PC-3 (cell line): ENCODE results near the gene ODF2L. TPM values are rescaled to one million over a fixed set of nuclear protein-coding genes. Genes with fewer than 3 reads are reported as not detected.

Experiments used
- ATAC-seq: fragments of 200-7000 bp; cut with Tn5 transposase; 2 replicates; pipeline ENCODE4 v1.9.1; 2020; ENCODE audit warnings: mild to moderate bottlenecking, moderate library complexity
- BruUV-seq: library from RNA; stranded (reverse); fragments of 400-500 nt; replicated peaks from 2 replicates; lab custom pipeline; 2021; lab: Mats Ljungman, UMichigan
- CTCF ChIA-PET: fragments of 300-600 bp; sonication (Branson Sonifier 250); formaldehyde crosslinking; loops from one replicate; lab custom pipeline; 2022; ENCODE audit warnings: antibody characterized with exemption; lab: Charles Lee
- POLR2A ChIA-PET: fragments of 300-600 bp; sonication (Branson Sonifier 250); formaldehyde crosslinking; loops from one replicate; lab custom pipeline; 2022; ENCODE audit warnings: antibody characterized with exemption; ENCODE audit not compliant: unreplicated experiment; lab: Charles Lee
- DNase-seq: peaks from one replicate; pipeline ENCODE4 v3.0.0-alpha.2; 2015
- H2AFZ ChIP-seq: fragments of 300-600 bp; sonication (generic); 2 replicates; pipeline ENCODE4 v1.6.0; 2016; ENCODE audit warnings: antibody characterized with exemption, low read length
- H3F3A ChIP-seq: fragments of 300-600 bp; sonication (generic); one replicate; pipeline ENCODE4 v1.6.0; 2017; ENCODE audit warnings: antibody characterized with exemption, low read length, control low read depth, mild to moderate bottlenecking; ENCODE audit not compliant: unreplicated experiment
- H3K27ac ChIP-seq: fragments of 300-600 bp; sonication (generic); 2 replicates; pipeline ENCODE4 v1.5.1; 2016; ENCODE audit warnings: mild to moderate bottlenecking, low read length
- H3K27me3 ChIP-seq: fragments of 300-600 bp; sonication (generic); 2 replicates; pipeline ENCODE4 v1.6.1; 2016; ENCODE audit warnings: low read length, mixed read lengths
- H3K36me3 ChIP-seq: fragments of 300-600 bp; sonication (generic); 2 replicates; pipeline ENCODE4 v1.6.1; 2016; ENCODE audit warnings: low read depth, mixed run types, low read length, mixed read lengths
- H3K4me1 ChIP-seq: fragments of 300-600 bp; sonication (generic); 2 replicates; pipeline ENCODE4 v1.5.1; 2016; ENCODE audit warnings: low read length; ENCODE audit not compliant: insufficient read depth
- H3K4me2 ChIP-seq: fragments of 300-600 bp; sonication (generic); 2 replicates; pipeline ENCODE4 v1.6.0; 2016; ENCODE audit warnings: low read length
- H3K4me3 ChIP-seq: fragments of 300-600 bp; sonication (generic); 2 replicates; pipeline ENCODE4 v1.5.1; 2016; ENCODE audit warnings: mild to moderate bottlenecking, low read length, mixed read lengths
- H3K79me2 ChIP-seq: fragments of 300-600 bp; sonication (generic); 2 replicates; pipeline ENCODE4 v1.6.1; 2017; ENCODE audit warnings: low read length, mixed read lengths
- H3K9ac ChIP-seq: fragments of 300-600 bp; sonication (generic); 2 replicates; pipeline ENCODE4 v1.6.0; 2016; ENCODE audit warnings: mild to moderate bottlenecking, low read length
- H3K9me2 ChIP-seq: fragments of 300-600 bp; sonication (generic); replicated peaks from 2 replicates; pipeline ENCODE4 v1.6.1; 2016; ENCODE audit warnings: mixed run types, low read length, mixed read lengths
- H3K9me3 ChIP-seq: fragments of 300-600 bp; sonication (generic); 2 replicates; pipeline ENCODE4 v1.6.1; 2016; ENCODE audit warnings: low read length, mixed read lengths
- H4K20me1 ChIP-seq: fragments of 300-600 bp; sonication (generic); 2 replicates; pipeline ENCODE4 v1.6.1; 2016; ENCODE audit warnings: low read length, mixed read lengths
- EZH2 ChIP-seq: fragments of 300-600 bp; sonication (generic); IDR thresholded peaks from one replicate; pipeline ENCODE4 v1.6.1; 2017; ENCODE audit warnings: antibody characterized with exemption, mild to moderate bottlenecking, low read length; ENCODE audit not compliant: unreplicated experiment
- EZH2phosphoT487 ChIP-seq: fragments of 300-600 bp; sonication (generic); IDR thresholded peaks from 2 replicates; pipeline ENCODE4 v1.6.1; 2018; ENCODE audit warnings: mild to moderate bottlenecking, antibody characterized with exemption, low read length, borderline replicate concordance
- intact Hi-C: fragments of 100-400 bp; cut with micrococcal nuclease; formaldehyde crosslinking; loops from 2 replicates; pipeline ENCODE4 v1.9.0; 2023
- total RNA-seq: library from RNA; depleted of rRNA; stranded (reverse); fragments of >200 nt; gene quantifications from 2 replicates; pipeline ENCODE4 v1.2.3, GENCODE V29; 2014
- TF ChIP-seq, protein P1 (sequence below): fragments of 300-600 bp; sonication (generic); conservative IDR thresholded peaks from 2 replicates; pipeline ENCODE4 v1.5.1; 2017; ENCODE audit warnings: antibody characterized with exemption, low read depth, mild to moderate bottlenecking, low read length

The ODF2L gene
- total RNA-seq, 1 experiment from 2014 or later: 21.8 TPM

DNA sequence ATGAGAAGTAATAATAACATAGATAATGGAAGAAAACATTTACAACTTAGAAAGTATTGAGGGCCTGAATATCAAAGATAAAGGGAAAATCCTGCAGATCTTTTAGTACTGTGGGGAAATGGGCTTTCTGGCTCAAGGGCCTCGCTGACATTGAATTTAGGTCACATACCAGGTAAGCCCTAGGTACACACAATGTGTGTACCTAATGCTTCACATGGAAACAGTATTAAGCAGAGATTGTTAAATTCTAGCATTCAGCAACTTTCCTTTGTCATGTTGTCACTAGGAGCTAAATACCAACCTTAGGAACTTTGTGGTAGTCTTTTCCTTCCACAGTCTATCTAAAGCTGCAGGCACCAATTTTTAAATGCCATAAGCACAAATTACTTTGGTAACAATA, 49.7 kb downstream of the ODF2L start:
- TF ChIP-seq, protein P1, sequence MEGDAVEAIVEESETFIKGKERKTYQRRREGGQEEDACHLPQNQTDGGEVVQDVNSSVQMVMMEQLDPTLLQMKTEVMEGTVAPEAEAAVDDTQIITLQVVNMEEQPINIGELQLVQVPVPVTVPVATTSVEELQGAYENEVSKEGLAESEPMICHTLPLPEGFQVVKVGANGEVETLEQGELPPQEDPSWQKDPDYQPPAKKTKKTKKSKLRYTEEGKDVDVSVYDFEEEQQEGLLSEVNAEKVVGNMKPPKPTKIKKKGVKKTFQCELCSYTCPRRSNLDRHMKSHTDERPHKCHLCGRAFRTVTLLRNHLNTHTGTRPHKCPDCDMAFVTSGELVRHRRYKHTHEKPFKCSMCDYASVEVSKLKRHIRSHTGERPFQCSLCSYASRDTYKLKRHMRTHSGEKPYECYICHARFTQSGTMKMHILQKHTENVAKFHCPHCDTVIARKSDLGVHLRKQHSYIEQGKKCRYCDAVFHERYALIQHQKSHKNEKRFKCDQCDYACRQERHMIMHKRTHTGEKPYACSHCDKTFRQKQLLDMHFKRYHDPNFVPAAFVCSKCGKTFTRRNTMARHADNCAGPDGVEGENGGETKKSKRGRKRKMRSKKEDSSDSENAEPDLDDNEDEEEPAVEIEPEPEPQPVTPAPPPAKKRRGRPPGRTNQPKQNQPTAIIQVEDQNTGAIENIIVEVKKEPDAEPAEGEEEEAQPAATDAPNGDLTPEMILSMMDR: no peak
- TF ChIP-seq EZH2phosphoT487 (no peak), EZH2 (no peak)
- Histone ChIP-seq H3K36me3 (no peaks in the 10 kb centered on the region), H3K4me1 (no peaks in the 10 kb centered on the region), H2AFZ (no peak overlapping the region), H3K9ac (no peak overlapping the region), H3F3A (no peaks in the 10 kb centered on the region), H3K4me3 (no peak overlapping the region), H3K9me3 (no peaks in the 10 kb centered on the region), H3K79me2 (no peaks in the 10 kb centered on the region), H3K9me2 (no peaks in the 10 kb centered on the region), H3K27me3 (no peaks in the 10 kb centered on the region), H3K4me2 (no peak overlapping the region), H3K27ac (no peak overlapping the region), H4K20me1 (no peaks in the 10 kb centered on the region)
- BruUV-seq: no TSS peak
- ATAC-seq (no peak), DNase-seq (no peak)
- intact Hi-C loops: no loop called here
- POLR2A ChIA-PET: no interaction called here
- CTCF ChIA-PET: no interaction called here

DNA sequence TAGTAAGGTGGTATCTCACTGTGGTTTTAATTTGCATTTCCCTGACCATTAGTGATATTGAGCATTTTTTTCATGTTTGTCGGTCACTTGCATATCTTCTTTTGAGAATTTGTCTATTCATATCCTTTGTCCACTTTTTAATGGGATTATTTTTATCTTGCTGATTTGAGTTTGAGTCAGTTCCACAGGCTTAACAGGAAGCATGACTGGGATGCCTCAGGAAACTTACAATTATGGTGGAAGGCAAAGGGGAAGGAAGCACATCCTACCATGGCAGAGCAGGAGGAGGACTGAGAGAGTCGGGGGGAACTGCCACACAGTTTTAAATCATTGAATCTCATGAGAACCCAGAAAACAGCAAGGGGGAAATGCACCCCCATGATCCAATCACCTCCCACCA, 51.1 kb downstream of the ODF2L start:
- no peaks in the 10 kb centered on the region for H3K79me2 ChIP-seq
- CTCF ChIA-PET: no interaction called here
- POLR2A ChIA-PET: no interaction called here
- ATAC-seq (no peak), DNase-seq (no peak)
- no peak overlapping the region for H3K4me3 ChIP-seq
- intact Hi-C loops: no loop called here
- H3K27ac ChIP-seq: no peak overlapping the region
- no peaks in the 10 kb centered on the region for H4K20me1 ChIP-seq
- no peaks in the 10 kb centered on the region for H3K4me1 ChIP-seq
- no peak for TF ChIP-seq EZH2phosphoT487
- TF ChIP-seq, protein P1: no peak
- TF ChIP-seq EZH2: no peak
- H3F3A ChIP-seq: no peaks in the 10 kb centered on the region
- H3K9me3 ChIP-seq: no peaks in the 10 kb centered on the region
- H3K4me2 ChIP-seq: no peak overlapping the region
- no peak overlapping the region for H2AFZ ChIP-seq
- no peak overlapping the region for H3K9ac ChIP-seq
- H3K9me2 ChIP-seq: no peaks in the 10 kb centered on the region
- no peaks in the 10 kb centered on the region for H3K27me3 ChIP-seq
- no peaks in the 10 kb centered on the region for H3K36me3 ChIP-seq
- no TSS peak for BruUV-seq

DNA sequence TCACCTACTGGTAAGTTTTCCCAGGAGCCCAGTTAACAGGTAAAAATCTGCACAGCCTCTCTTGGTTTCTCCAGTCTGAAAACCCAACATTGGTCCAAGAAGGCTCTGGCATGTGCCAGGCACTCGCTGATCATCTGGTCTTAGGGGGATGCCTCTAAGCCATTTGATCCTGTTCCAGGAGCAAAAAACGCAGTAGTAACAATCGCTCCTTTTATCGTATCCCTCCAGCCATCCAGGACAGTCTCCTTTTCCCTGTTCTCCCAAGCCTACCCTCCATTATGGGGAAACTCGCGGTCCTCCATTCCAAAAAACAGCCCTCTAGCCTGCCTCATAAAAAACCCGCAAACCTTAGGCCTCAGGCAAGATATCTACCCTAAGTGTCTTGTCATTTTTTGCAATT, 56.2 kb downstream of the ODF2L start:
- DNase-seq (no peak), ATAC-seq (no peak)
- H3K36me3 ChIP-seq: no peaks in the 10 kb centered on the region
- no peaks in the 10 kb centered on the region for H3K9me3 ChIP-seq
- H3K79me2 ChIP-seq: no peaks in the 10 kb centered on the region
- no peaks in the 10 kb centered on the region for H3K4me1 ChIP-seq
- no peak overlapping the region for H3K9ac ChIP-seq
- H3K9me2 ChIP-seq: no peaks in the 10 kb centered on the region
- H3K4me2 ChIP-seq: no peak overlapping the region
- H4K20me1 ChIP-seq: no peaks in the 10 kb centered on the region
- H2AFZ ChIP-seq: no peak overlapping the region
- BruUV-seq: no TSS peak
- POLR2A ChIA-PET: no interaction called here
- CTCF ChIA-PET: no interaction called here
- TF ChIP-seq, protein P1: no peak
- no peak for TF ChIP-seq EZH2
- no peak for TF ChIP-seq EZH2phosphoT487
- H3K4me3 ChIP-seq: no peak overlapping the region
- no peaks in the 10 kb centered on the region for H3K27me3 ChIP-seq
- H3F3A ChIP-seq: no peaks in the 10 kb centered on the region
- H3K27ac ChIP-seq: no peak overlapping the region
- intact Hi-C loops: no loop called here
